ELR (cell line): ENCODE results near the gene BCKDK.
"Not testable (repeated sequence)": the region's sequence is repeated elsewhere in the genome, so short reads cannot be mapped to it uniquely, and the experiment has no call there.

Source experiments
- DNase-seq: peaks from one replicate; pipeline ENCODE4 v3.0.0-alpha.2; 2015; ENCODE audit warnings: low read depth

The BCKDK gene

DNA sequence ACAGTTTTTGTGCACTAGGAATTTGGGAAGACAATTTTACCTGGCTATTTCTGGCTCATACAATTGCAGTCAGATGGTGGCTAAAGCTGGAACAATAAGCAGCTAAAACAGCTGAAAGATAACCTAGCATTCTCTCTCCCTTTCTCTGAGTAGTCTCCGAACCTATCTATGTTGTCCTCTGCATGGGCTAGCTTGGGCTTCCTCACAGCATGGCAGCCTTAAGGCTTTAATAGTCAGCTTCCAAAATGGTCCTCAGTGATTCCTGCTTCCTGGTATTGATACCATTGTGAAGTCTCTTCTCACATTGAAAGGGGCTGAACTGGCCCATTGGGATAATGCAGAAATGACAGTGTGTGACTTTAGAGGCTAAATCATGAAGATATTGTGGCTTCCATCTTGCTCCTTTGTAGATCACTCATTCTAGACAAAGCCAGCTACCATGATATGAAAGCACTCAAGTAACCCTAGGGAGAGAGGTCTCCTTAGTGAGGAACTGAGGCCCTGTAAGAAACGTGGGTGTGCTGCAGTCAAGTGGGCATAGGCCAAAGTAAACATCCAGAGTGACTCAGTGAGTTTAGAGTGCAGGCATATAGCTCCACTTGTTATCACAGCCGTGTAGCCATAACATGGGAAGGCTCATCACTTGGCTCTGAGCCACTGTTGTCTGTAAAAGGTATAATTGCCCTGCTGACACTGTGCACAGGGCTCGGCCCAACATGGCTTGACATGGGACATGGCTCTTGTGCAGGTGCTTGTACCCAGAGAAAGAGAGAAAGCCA is 8.1 kb upstream of the BCKDK start:
- DNase-seq: peak; percentile 60

GRCh38 chr16:31100876-31101641 is 7.1 kb upstream of the BCKDK start:
- DNase-seq: not testable (repeated sequence)

- DNase-seq: peak; percentile 73
Observed at GRCh38 chr16:31105677-31106213, 2.4 kb upstream of the BCKDK start.

- DNase-seq: no peak
Observed at GRCh38 chr16:31106509-31107464, 1.4 kb upstream of the BCKDK start.

DNA sequence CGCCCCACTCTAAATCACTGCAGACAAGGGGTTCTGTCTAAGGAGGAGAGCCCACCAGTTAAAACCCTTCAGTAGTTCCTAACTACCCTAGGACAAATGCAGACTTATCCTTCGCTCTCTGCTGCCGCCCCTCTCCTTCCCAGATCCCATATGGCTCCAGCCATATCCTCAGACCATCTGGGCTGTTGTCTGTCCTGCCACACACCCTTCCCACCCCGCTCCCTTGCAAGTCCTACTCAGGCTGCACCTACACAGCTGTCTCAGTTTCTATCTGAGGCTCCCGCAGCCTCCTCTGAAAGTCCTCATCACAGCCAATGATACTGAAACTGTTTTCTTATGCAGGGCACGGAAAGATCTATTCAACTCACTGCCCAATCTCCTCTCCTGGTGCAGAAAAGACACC is 720 bp upstream of the BCKDK start:
- DNase-seq: no peak

GRCh38 chr16:31108794-31109558 is 790 bp downstream of the BCKDK start:
- no peak for DNase-seq

GRCh38 chr16:31109622-31110021 is 1.4 kb downstream of the BCKDK start:
- DNase-seq: no peak

DNA sequence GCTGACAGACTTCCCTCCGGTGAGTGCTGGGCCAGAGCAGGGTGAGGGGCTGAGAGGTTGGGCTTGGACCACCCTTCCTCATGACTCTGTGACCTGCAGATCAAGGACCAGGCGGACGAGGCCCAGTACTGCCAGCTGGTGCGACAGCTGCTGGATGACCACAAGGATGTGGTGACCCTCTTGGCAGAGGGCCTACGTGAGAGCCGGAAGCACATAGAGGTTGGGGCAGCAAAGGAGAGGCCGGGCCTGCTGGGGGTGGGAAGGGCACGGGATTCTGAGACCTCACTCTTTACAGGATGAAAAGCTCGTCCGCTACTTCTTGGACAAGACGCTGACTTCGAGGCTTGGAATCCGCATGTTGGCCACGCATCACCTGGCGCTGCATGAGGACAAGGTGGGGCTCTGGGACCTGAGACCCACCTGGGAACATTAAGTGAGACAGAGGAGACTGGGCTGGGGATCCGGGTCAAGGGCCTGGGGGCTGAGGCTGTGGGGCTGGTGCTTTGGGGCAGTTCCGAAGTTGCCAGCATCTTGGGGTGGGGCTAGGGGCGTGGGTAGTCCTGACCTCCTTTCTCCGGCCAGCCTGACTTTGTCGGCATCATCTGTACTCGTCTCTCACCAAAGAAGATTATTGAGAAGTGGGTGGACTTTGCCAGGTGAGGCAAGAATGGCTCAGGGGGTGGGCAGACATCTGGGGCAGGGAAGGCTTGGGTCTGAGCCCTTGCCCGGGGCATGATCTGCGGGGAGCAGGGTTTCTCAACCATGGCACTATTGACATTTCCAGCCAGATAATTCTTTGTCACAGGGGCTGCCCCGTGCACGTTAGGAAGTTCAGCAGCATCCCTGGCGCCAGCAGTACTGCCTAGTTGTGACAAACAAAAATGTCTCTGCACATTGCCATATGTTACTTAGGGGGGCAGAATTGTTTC is 2.2 kb downstream of the BCKDK start:
- no peak for DNase-seq

DNA sequence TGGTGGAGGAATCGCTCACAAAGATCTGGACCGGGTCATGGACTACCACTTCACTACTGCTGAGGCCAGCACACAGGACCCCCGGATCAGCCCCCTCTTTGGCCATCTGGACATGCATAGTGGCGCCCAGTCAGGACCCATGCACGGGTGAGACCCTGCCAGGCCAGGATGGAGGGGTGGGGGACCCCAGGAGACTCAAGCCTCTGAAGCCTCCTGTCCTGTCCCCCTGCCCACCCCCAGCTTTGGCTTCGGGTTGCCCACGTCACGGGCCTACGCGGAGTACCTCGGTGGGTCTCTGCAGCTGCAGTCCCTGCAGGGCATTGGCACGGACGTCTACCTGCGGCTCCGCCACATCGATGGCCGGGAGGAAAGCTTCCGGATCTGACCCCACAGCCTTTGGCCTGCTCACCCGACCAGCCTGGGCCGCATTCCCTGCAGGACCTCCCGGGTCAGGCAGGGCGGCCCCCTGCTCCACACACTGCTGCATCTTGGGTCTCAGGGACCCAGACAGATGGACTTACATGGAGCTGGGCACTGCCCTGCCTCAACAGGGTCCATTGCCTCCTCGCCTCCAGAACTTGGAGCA is 3.8 kb downstream of the BCKDK start:
- DNase-seq: no peak

DNA sequence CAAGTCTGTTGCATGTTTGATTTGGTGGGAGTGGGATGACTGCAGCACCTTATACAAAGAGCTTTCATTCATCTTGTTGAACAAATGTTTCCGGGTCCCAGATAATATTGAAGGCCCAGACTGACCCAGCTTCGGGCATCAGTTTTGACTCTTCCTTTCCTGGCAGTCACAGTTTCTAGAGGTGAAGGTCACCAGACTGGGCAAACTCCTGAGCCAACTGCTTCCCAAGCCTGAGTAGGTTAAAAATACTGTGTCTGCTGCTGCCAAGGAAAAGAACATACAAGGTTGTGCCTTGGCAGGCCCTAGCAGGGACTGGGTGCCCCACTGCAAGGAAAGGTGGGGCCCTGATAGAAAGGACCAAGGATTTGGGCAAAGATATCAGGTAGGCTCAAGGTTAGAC is 4.5 kb downstream of the BCKDK start:
- no peak for DNase-seq

DNA sequence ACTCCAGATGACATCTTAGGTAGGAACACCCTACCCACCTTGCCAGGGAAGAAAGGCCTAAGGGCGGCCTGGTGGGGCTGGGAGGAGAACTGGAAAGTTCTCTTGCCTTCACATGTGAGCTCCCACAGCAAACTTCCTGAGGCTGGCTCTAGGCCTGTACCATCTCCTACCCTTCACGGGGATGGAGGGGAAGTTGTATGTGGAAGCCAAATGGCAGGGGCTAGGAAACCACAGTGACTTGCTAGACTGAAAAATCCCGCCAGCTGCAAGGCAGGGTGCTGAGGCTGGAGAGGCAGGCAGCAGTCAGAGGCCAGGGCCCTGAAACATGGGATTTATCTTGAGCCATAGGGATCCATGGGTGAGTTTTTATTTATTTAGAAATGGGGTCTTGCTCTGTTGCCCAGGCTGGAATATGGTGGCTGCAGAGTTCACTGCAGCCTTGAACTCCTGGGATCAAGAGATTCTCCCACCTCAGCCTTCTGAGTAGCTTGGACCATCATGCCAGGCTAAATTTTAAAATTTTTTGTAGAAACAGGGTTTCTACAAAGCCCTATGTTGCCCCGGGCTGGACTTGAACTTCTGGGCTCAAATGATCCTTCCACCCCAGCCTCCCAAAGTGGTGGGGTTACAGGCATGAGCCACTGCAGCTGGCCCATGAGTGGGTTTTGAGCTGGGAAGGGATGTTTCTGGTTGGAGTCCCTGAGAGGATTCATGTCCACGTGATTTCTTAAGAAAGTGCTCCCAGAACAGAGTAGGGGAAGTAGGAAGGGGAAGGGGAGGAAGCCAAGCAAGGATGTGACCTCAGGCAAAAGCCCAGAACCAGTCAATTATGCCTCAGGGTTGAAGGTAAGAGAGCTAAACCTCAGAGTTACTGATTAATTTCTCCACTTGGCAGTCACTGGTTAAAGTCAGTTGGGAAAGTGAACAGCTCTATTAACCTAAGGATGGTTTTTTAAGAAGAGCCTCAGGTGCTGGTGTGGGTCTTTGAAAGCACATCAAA is 5.2 kb downstream of the BCKDK start:
- peak; percentile 29 for DNase-seq

DNA sequence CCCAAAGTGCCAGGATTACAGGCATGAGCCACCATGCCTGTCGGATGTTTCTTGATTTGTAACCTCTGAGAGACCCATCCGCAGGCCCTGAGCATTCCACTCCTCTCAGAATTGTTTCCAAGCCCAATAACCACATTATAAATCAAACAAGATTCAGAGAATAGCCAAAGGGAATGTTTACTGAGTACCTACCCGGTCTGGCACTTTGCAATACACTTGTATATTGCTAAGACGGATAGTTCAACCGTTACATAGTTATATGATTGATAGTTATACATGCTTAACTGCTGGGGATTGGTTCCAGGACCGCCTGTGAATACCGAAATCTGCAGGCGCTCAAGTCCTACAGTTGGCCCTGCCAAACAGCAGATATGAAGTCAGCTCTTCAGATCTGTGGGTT is 6.3 kb downstream of the BCKDK start:
- no peak for DNase-seq

- DNase-seq: peak; percentile 99
Observed at GRCh38 chr16:31117384-31118222, 9.4 kb downstream of the BCKDK start, which contains the start of gene KAT8. Gene KAT8, plus strand, starts transcription at chr16:31117664. Its CDS starts 18 bp downstream, at chr16:31117682.

DNA sequence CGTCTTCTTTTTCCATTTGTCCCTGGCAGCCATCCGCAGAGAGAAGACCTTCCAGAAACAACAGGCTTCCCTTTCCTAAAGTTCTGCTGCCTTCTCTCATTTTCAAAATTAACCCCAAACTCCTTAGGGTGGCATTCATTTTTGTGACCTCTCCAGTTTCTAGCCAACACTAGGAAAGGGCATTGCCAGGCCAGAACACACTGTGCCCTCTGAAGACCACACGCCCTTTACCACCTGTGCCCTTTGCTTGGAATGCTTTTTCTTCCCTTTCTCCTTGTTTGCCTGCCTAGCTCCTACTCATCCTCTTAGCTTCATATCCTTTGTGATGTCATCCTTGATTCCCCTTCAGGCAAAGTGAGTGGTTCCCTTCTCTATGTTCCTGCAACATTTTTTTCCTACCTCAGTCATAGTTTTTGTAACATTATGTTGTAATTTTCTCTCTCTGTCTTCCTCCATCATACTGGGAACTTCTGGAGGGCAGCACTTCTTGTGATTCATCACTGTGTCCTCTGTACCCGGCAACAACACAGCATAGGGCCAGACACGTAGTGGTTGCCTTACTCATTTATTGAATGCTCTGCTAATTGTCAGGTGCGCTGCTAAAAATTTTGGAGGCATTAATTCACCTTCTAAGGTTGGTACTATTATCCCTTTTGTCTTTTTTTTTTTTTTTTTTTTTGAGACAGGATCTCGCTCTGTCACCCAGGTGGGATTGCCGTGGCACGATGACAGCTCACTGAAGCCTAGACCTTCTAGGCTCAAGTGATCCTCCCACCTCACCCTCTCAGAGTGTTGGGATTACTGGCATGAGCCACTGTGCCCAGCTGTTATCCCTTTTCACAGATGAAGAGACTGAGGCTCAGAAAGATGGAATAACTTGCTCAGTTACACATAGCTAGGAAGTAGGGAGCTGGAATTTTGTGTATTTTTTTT is 10.3 kb downstream of the BCKDK start:
- peak; percentile 94 for DNase-seq

DNA sequence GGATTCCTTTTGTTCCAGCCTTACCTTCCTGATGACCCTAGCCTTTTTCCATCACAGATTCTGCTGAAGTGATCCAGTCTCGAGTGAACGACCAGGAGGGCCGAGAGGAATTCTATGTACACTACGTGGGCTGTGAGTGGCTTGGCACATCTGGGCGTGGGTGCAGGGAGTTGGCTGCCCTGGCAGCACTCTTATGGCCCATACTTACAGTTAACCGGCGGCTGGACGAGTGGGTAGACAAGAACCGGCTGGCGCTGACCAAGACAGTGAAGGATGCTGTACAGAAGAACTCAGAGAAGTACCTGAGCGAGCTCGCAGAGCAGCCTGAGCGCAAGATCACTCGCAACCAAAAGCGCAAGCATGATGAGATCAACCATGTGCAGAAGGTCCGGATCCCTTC is 11.9 kb downstream of the BCKDK start:
- DNase-seq: no peak

DNA sequence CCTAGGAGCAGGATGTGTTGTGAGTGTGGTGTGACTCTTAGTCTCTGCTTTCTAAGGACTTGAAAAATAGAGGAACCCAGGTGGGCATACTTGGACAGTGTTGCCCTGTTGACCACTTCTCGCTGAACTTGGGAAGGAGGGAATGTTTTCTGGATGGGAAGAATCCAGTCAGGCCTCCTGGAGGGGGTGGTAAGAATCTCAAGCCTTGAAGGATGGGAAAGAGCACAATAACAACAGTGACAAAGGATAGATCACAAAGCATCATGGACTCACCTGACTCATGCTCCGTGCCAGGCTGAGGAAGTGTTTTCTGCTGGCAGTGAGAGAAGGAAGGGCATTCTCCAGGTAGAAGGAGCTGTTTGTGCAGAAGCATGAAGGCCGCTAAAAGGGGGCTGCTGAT is 17.7 kb downstream of the BCKDK start:
- no peak for DNase-seq
